ENCODE measurements around the gene RIC8A. TPM values are rescaled to one million over a fixed set of nuclear protein-coding genes. Genes with fewer than 3 reads are reported as not detected.

Gene RIC8A
- 45.6 and 57.5 TPM in 2 replicates for total RNA-seq (2013; cell fraction: nucleolus; rRNA removed)
- total RNA-seq (2014; rRNA removed): 157 and 167 TPM in 2 replicates
- total RNA-seq (2014; rRNA removed; fragmentation: Illumina TruSeq; extraction: Trizol): 81.2 and 82.9 TPM in 2 replicates
- 97.8 and 107 TPM in 2 replicates for total RNA-seq (2021)
- polyA plus RNA-seq (2011; ENCODE audit: low read depth): 69.6 TPM
- 46.4 and 93.7 TPM in 2 replicates for polyA plus RNA-seq (2011; rRNA removed)
- polyA plus RNA-seq (2011; cell fraction: cytosol; rRNA removed): 105 and 117 TPM in 2 replicates
- 289 and 296 TPM in 2 replicates for polyA plus RNA-seq (2011; cell fraction: nucleus; rRNA removed)
- polyA plus RNA-seq (2012): 52.9 and 63.6 TPM in 2 replicates
- polyA plus RNA-seq (2014; fragmentation: Illumina TruSeq; extraction: Trizol): 38.1 and 77.6 TPM in 2 replicates
- 10 to 100 TPM; 10.4 to 12.4 TPM for polyA plus RNA-seq (2014; fragmentation: Nextera tagmentation; extraction: Ambion mirVana)
- 106 and 109 TPM in 2 replicates for polyA plus RNA-seq (2014; rRNA removed)
- polyA plus RNA-seq (2016; fragmentation: Nextera tagmentation; extraction: Ambion mirVana): 10 to 100 TPM; 68.6 to 79.9 TPM
- 84.0 and 146 TPM in 2 replicates for polyA minus RNA-seq (2011; rRNA and poly(A)+ RNA removed)
- 30.2 and 48.7 TPM in 2 replicates for polyA minus RNA-seq (2011; cell fraction: cytosol; rRNA and poly(A)+ RNA removed)
- 74.8 and 117 TPM in 2 replicates for polyA minus RNA-seq (2011; cell fraction: nucleus; rRNA and poly(A)+ RNA removed)
- percentile 77 among the genes with signal in this experiment for Bru-seq, nascent RNA
- BruChase-seq, experiment 1, labeled RNA remaining after a 6-hour chase: percentile 86 among the genes with signal in this experiment
- BruChase-seq, experiment 2, labeled RNA remaining after a 2-hour chase: percentile 85 among the genes with signal in this experiment
- long read RNA-seq, experiment 1, transcript RIC8A-203 (10 exons, 3,703 nt): major isoform, 54 of 65 reads
- long read RNA-seq, experiment 1, partial matches to known transcripts: 4 of 65 reads
- long read RNA-seq, experiment 1, other reads (novel, unspliced or antisense): 6 of 65 reads
- long read RNA-seq, experiment 2, transcript RIC8A-208 (8 exons, 2,565 nt): minor isoform, 15 of 111 reads
- long read RNA-seq, experiment 2, transcript RIC8A-203 (10 exons, 3,703 nt): major isoform, 70 of 111 reads
- long read RNA-seq, experiment 2, partial matches to known transcripts: 12 of 111 reads
- long read RNA-seq, experiment 2, other reads (novel, unspliced or antisense): 9 of 111 reads

DNA sequence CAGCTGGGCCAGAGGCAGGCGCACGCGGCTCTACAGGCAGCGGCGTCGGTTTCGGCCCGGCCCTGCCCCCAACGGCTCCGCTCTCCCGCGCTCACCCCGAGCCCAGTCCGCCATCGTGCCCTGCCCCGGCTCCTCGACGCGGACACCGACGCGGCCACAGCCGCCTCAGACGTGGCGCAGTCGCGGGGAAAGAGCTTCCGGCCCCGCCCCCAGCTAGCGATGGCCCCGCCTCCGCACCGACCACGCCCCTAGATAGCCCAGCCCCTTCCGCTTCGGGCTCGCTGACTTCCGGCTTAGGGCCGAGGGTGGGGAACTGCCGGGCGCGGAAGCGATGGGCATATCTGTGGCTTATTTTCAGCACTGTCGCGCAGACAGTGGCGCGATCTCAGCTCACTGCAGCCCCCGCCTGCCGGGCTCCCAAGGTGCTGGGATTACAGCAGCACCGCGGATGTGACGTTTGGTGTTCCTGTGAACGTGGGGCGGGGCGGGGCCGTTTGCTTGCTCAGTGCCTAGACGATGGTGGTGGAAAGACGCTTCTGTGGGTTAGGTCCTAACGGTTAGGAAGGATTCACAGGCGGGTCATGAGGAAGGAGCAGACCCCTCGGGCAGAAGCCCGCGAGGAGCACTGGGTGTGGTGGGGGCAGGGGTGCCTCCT, at the start of gene RIC8A, which contains the start of gene BET1L:
Gene RIC8A (plus strand): TSS at position 501 of the 655 bp plus-strand sequence. CDS start 1,147 bp downstream, outside the sequence.
Gene BET1L (minus strand): TSS at position 192 of the 655 bp plus-strand sequence. CDS start 78 bp downstream, at position 114.
- peak within 1 kb of the TSS; percentile 84 for H3K4me3 ChIP-seq
- peaks cover 57% of the 10 kb centered on the region for H3K79me2 ChIP-seq (ENCODE audit: control insufficient read depth, insufficient read depth, low read length)
- peak within 1 kb of the TSS; percentile 97 for H3K27ac ChIP-seq (ENCODE audit: control insufficient read depth, insufficient read depth)
- ATAC-seq (peak; percentile 81), DNase-seq (ENCODE audit: low read depth, low spot score) (peak; percentile 94), FAIRE-seq (peak; percentile 99)
- peak within 1 kb of the TSS; percentile 56 for H2AFZ ChIP-seq (ENCODE audit: control insufficient read depth, low read depth, low read length)
- H3K9ac ChIP-seq (ENCODE audit: control insufficient read depth, insufficient read depth, low read length): peak within 1 kb of the TSS; percentile 98
- ChIA-PET RAD21 (ENCODE audit: unreplicated experiment) (interaction anchor here (0.8 to 2.5 kb wide), 11 partner anchors 10 to 243 kb away, joined by 3 to 15 read pairs (median 6); partner anchors contain the start of genes IFITM1, IFITM2 and PSMD13), POLR2A (interaction anchor here (0.6 to 2.5 kb wide), 18 partner anchors 10 to 329 kb away, joined by 3 to 27 read pairs (median 5); partner anchors contain the start of genes PSMD13, RNH1 and SIRT3), SMC1A (ENCODE audit: uncharacterized antibody, unreplicated experiment) (interaction anchor here (0.7 to 2.6 kb wide), 7 partner anchors 9 to 148 kb away, joined by 3 to 12 read pairs (median 3); partner anchors contain the start of gene PSMD13), CTCF (interaction anchor here (0.7 to 1.8 kb wide), 12 partner anchors 11 to 408 kb away, joined by 3 to 10 read pairs (median 4); partner anchors contain the start of genes IRF7 and PSMD13)
- peaks cover 11% of the 10 kb centered on the region for H4K20me1 ChIP-seq (ENCODE audit: control insufficient read depth, insufficient read depth)
- in situ Hi-C loops (cut with MboI): loop anchor here (5.0 to 10.0 kb wide), 2 partner anchors 157 to 300 kb away; partner anchors contain the start of genes B4GALNT4 and RNH1
- peaks cover 27% of the 10 kb centered on the region for H3K4me1 ChIP-seq (ENCODE audit: control insufficient read depth, insufficient read depth, low read length)
- under 1% methylated on average over 51 of the region's 63 CpGs for WGBS (ENCODE audit: insufficient coverage, insufficient replicate concordance, low lambda C conversion rate, missing lambda C conversion rate)
- H3K9me3 ChIP-seq (replicated peaks; ENCODE audit: control insufficient read depth, insufficient read depth, low read length): no peaks in the 10 kb centered on the region
- intact Hi-C loops (cut with micrococcal nuclease; ENCODE audit: unreplicated experiment): loop anchor here (1.0 to 10.0 kb wide), 5 partner anchors 29 to 237 kb away; partner anchors contain the start of genes ANO9, IFITM2, PSMD13 and SIRT3
- peaks cover 12 to 37% of the 10 kb centered on the region in 2 experiments for H3K36me3 ChIP-seq (ENCODE audit: control insufficient read depth in 2 of 2, insufficient read depth in 2 of 2, low read length in 1 of 2)
- no TSS peak for BruUV-seq (replicated peaks)
- H3K27me3 ChIP-seq (replicated peaks in 1 of 2; ENCODE audit: control insufficient read depth in 2 of 2, insufficient read depth in 2 of 2, low read length in 1 of 2): no peaks in the 10 kb centered on the region
- H3K4me2 ChIP-seq (ENCODE audit: control insufficient read depth, insufficient read depth): peak within 1 kb of the TSS; percentile 97
- TF ChIP-seq MYB (IDR thresholded peaks at IDR 0.05; ENCODE audit: borderline replicate concordance, low read depth, low read length) (no peak), POU2F2 (IDR thresholded peaks at IDR 0.05; ENCODE audit: borderline replicate concordance, low read depth, low read length) (peak; percentile 42), RUNX3 (IDR thresholded peaks at IDR 0.05; ENCODE audit: low read length) (peak; percentile 75), EED (IDR thresholded peaks at IDR 0.05; ENCODE audit: low read depth) (no peak), STAT1 (conservative IDR thresholded peaks at IDR 0.05) (peak; percentile 88; the same call in 1 of the 2 replicates), RFX5 (IDR thresholded peaks at IDR 0.05; ENCODE audit: low read depth, low read length) (peak; percentile 12; the same call in 1 of the 2 replicates), TCF3 (IDR thresholded peaks at IDR 0.05; ENCODE audit: borderline replicate concordance, insufficient read depth, low read depth, low read length) (no peak), EGR1 (IDR thresholded peaks at IDR 0.05; ENCODE audit: borderline replicate concordance in 1 of 2, low read depth in 2 of 2, low read length in 2 of 2) (peak in 1 of 2 experiments; percentile 33; a peak in 1 of 3 replicates), ETV6 (conservative IDR thresholded peaks at IDR 0.05 in 1 of 2, IDR thresholded peaks at IDR 0.05 in 1 of 2; ENCODE audit: borderline replicate concordance in 1 of 2, low read depth in 1 of 2) (no peak; a peak in 1 of 4 replicates), POLR2AphosphoS5 (IDR thresholded peaks at IDR 0.05; ENCODE audit: low read length) (peak; percentile 97), CREM (IDR thresholded peaks at IDR 0.05; ENCODE audit: low read depth) (peak; percentile 94), LARP7 (IDR thresholded peaks at IDR 0.05) (peak; percentile 62; the same call in 1 of the 2 replicates), CREB1 (IDR thresholded peaks at IDR 0.05; ENCODE audit: low read depth) (peak; percentile 94), ZNF384 (IDR thresholded peaks at IDR 0.05; ENCODE audit: borderline replicate concordance, low read depth, low read length) (peak; percentile 13; the same call in 1 of the 2 replicates), NFYB (IDR thresholded peaks at IDR 0.05; ENCODE audit: insufficient read depth, low read depth, low read length) (no peak), HDAC2 (IDR thresholded peaks at IDR 0.05) (0 out of 2 replicates have a peak, but pooled peaks have one; percentile 45), GABPA (IDR thresholded peaks at IDR 0.05; ENCODE audit: low read depth) (peak; percentile 90)
- TF ChIP-seq, protein P1, sequence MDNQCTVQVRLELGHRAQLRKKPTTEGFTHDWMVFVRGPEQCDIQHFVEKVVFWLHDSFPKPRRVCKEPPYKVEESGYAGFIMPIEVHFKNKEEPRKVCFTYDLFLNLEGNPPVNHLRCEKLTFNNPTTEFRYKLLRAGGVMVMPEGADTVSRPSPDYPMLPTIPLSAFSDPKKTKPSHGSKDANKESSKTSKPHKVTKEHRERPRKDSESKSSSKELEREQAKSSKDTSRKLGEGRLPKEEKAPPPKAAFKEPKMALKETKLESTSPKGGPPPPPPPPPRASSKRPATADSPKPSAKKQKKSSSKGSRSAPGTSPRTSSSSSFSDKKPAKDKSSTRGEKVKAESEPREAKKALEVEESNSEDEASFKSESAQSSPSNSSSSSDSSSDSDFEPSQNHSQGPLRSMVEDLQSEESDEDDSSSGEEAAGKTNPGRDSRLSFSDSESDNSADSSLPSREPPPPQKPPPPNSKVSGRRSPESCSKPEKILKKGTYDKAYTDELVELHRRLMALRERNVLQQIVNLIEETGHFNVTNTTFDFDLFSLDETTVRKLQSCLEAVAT (IDR thresholded peaks at IDR 0.05): peak; percentile 68
